HG03025 (cell line): ENCODE measurements around the gene HRK.
A peak's percentile ranks its signal among the peaks of the same experiment; 100 is the strongest.

ENCODE experiments used
- ATAC-seq: cut with Tn5 transposase; IDR thresholded peaks from one replicate; pipeline ENCODE4 v1.9.1; 2021; ENCODE audit warnings: mild to moderate bottlenecking, moderate library complexity; ENCODE audit not compliant: unreplicated experiment, low FRiP score

The HRK gene

GRCh38 chr12:116881325-116881876 lies at the start of gene HRK:
Gene HRK (minus strand): TSS chr12:116881441. CDS start chr12:116881307, 134 bp downstream.
- ATAC-seq: no peak

GRCh38 chr12:116929885-116930284 lies 48.6 kb upstream of the HRK start:
- ATAC-seq: no peak

GRCh38 chr12:116928504-116928903 lies 47.3 kb upstream of the HRK start:
- ATAC-seq: no peak

GRCh38 chr12:116927244-116927940 lies 46.2 kb upstream of the HRK start:
- no peak for ATAC-seq

- ATAC-seq: no peak
Measured at GRCh38 chr12:116926283-116927243, 45.3 kb upstream of the HRK start.

GRCh38 chr12:116924558-116925453 lies 43.6 kb upstream of the HRK start:
- ATAC-seq: peak; percentile 46

- ATAC-seq: peak; percentile 79
Measured at GRCh38 chr12:116922194-116922897, 41.1 kb upstream of the HRK start.

- no peak for ATAC-seq
Measured at GRCh38 chr12:116920939-116921338, 39.7 kb upstream of the HRK start.

GRCh38 chr12:116919706-116920485 lies 38.7 kb upstream of the HRK start:
- ATAC-seq: no peak

GRCh38 chr12:116919247-116919661 lies 38.0 kb upstream of the HRK start:
- ATAC-seq: no peak

- no peak for ATAC-seq
Measured at GRCh38 chr12:116918464-116918863, 37.2 kb upstream of the HRK start.

GRCh38 chr12:116916714-116917114 lies 35.5 kb upstream of the HRK start:
- ATAC-seq: peak; percentile 77

- ATAC-seq: no peak
Measured at GRCh38 chr12:116916122-116916521, 34.9 kb upstream of the HRK start.

- no peak for ATAC-seq
Measured at GRCh38 chr12:116915326-116915725, 34.1 kb upstream of the HRK start.

- peak; percentile 60 for ATAC-seq
Measured at GRCh38 chr12:116910645-116911451, 29.6 kb upstream of the HRK start, which contains the start of gene FBXW8. Gene FBXW8 (plus strand): TSS chr12:116910950. CDS start chr12:116911038, 88 bp downstream.

- ATAC-seq: no peak
Measured at GRCh38 chr12:116910280-116910644, 29.0 kb upstream of the HRK start.

- no peak for ATAC-seq
Measured at GRCh38 chr12:116906285-116906684, 25.0 kb upstream of the HRK start.

- no peak for ATAC-seq
Measured at GRCh38 chr12:116903818-116904217, 22.6 kb upstream of the HRK start.
